Adipose tissue (tissue), 3 donors: ENCODE results near the gene ADAT3. TPM values are rescaled to one million over a fixed set of nuclear protein-coding genes. Genes with fewer than 3 reads are reported as not detected.

ENCODE experiments used
- H3K27ac ChIP-seq: one replicate; pipeline ENCODE4 v1.5.1; 2013; ENCODE audit warnings: low read depth, low read length
- WGBS, 3 donors: extraction: QIAGEN DNeasy Blood & Tissue Kit; methylation state at CpG; one replicate each; pipeline ENCODE4 v1.1.7; 2013; 5-methylcytosine and 5-hydroxymethylcytosine counted together
- polyA plus RNA-seq, 3 donors: library from polyadenylated mRNA; stranded (reverse); fragments of 200-250 nt; gene quantifications; one replicate each; pipeline ENCODE4 v1.2.3, GENCODE V29; 2013
- donor health status: healthy with polysubstance abuse.
- donor health status: Bipolar disorder and iron deficiency.
- donor health status: healthy.

ADAT3 gene
- polyA plus RNA-seq, 3 donors: 2.2 to 4.2 (median 4.2) TPM

DNA sequence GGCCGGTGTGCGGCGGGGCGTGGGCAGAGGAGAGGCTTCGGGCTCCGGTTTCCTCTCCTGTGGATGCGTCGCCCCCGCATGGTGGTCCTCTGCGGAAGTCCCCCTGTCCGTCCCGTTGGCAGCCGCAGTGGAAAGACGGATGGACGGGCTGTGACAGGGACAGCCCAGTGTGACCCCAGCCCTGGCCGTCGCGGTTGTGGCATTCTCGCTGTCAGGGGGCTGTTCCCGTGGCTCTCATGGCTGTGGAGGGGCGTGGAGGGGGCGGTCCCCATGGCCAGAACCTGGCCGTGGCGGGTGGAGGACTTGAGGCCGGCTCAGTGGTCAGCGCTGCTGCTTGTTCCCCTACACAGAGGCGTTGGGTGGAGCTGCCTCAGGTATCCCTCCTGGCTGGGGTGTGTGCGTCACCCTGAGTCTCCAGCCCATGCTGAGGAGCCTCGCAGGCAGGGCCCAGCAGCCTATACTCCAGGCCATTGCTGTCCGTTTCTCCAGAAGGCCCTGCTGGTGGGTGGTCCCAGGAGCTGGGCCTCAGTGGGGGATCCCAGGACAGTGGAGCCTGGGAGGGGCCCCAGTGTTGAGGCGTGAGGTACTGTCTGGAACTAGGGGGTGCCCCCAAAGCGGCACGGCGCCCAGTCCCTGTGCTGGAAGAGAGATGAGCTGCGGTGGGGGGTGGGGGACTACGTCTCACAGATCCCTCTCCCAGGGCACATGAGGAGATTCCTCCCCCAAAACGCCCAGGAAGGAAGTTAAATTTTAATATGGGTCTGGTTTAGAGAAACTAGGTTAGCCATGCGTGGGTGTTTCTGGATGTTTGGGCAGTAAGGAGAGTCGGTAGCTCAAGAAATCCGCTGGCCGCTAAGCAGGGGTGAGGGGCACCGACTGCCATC is 56.0 kb downstream of the ADAT3 start:
- H3K27ac ChIP-seq: no peak overlapping the region
- WGBS, 3 donors: 85 to 88% (median 87%) methylated on average over 41 to 42 of the region's 42 CpGs

DNA sequence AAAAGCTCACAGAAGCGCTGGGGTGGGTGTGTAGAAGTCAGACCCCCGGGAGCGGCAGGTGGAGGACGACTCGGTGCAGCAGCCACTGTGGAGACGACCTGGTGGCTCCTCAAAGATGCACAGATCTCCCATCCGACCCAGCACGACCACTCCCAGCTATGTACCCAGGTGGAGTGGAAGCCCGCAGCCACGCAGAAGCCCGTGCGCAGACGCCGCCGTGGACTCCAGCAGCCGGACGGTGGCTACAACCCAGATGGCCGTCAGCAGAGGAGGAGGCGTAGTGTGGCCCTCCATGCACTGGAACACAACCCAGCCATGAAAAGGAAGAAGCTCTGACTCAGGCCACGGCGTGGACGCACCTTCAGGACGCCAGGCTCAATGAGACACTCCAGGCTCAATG is 57.5 kb downstream of the ADAT3 start:
- 93 to 96% (median 95%) methylated on average over 23 of the region's 23 CpGs for WGBS, 3 donors
- no peak overlapping the region for H3K27ac ChIP-seq

Other genes with a start within 250 kb of the ADAT3 start
- not detected for gene ONECUT3, start 151.9 kb upstream of the ADAT3 start, polyA plus RNA-seq
- gene ATP8B3, start 93.1 kb upstream of the ADAT3 start, polyA plus RNA-seq: 1 to 10 TPM in 1 of 3 donors, under 1 TPM in 2; 0.33 to 1.8 (median 0.80) TPM
- gene REXO1, start 56.9 kb upstream of the ADAT3 start, polyA plus RNA-seq: 10 to 100 TPM; 11.0 to 29.2 (median 23.5) TPM
- 10 to 100 TPM in 1 of 3 donors, 1 to 10 TPM in 2; 3.7 to 14.4 (median 9.8) TPM for gene KLF16, start 41.8 kb upstream of the ADAT3 start, polyA plus RNA-seq
- gene ABHD17A, start 19.9 kb upstream of the ADAT3 start, polyA plus RNA-seq: 10 to 100 TPM; 46.1 to 92.9 (median 59.2) TPM
- gene SCAMP4, start within 50 bp of the ADAT3 start, polyA plus RNA-seq: 10 to 100 TPM; 18.7 to 29.2 (median 24.0) TPM
- gene CSNK1G2, start 35.8 kb downstream of the ADAT3 start, polyA plus RNA-seq: 10 to 100 TPM; 24.6 to 73.9 (median 42.8) TPM
- 10 to 100 TPM; 32.5 to 57.5 (median 47.4) TPM for gene BTBD2, start 110.3 kb downstream of the ADAT3 start, polyA plus RNA-seq
- gene MKNK2, start 145.8 kb downstream of the ADAT3 start, polyA plus RNA-seq: 100 to 1,000 TPM; 175 to 226 (median 190) TPM
- 10 to 100 TPM; 10.1 to 35.7 (median 28.6) TPM for gene MOB3A, start 190.9 kb downstream of the ADAT3 start, polyA plus RNA-seq
- gene IZUMO4, start 191.5 kb downstream of the ADAT3 start, polyA plus RNA-seq: 10 to 100 TPM in 2 of 3 donors, 1 to 10 TPM in 1; 6.5 to 18.7 (median 17.0) TPM
- gene AP3D1, start 246.2 kb downstream of the ADAT3 start, polyA plus RNA-seq: 10 to 100 TPM; 68.0 to 70.9 (median 69.8) TPM